OCI-LY3 (cell line): ENCODE results near the gene TNS2.
A peak's percentile ranks its signal among the peaks of the same experiment; 100 is the strongest.

ENCODE experiments used
- H2AFZ ChIP-seq: fragments of 200-600, 300-600 bp; shearing (Covaris generic); 2 replicates; pipeline ENCODE4 v1.6.0; 2014; ENCODE audit warnings: antibody characterized with exemption, low read depth, low read length
- H3K27ac ChIP-seq: fragments of 200-600, 300-600 bp; sonication (generic); 2 replicates; pipeline ENCODE4 v1.5.1; 2014; ENCODE audit warnings: mild to moderate bottlenecking, low read length, moderate library complexity, mixed read lengths
- H3K27me3 ChIP-seq: fragments of 200-600, 300-600 bp; sonication (generic); 2 replicates; pipeline ENCODE4 v1.6.1; 2014; ENCODE audit warnings: low read depth, low read length, mixed read lengths
- H3K36me3 ChIP-seq: fragments of 200-600, 300-600 bp; sonication (generic); replicated peaks from 2 replicates; pipeline ENCODE3; 2014; ENCODE audit warnings: low read depth, low read length, mixed read lengths
- H3K4me1 ChIP-seq: fragments of 300-600, 200-600 bp; sonication (generic); 2 replicates; pipeline ENCODE4 v1.6.1; 2014; ENCODE audit warnings: low read length, mixed read lengths
- H3K4me2 ChIP-seq: fragments of 200-600, 300-600 bp; sonication (generic); 2 replicates; pipeline ENCODE4 v1.6.1; 2014; ENCODE audit warnings: low read length, mixed read lengths
- H3K4me3 ChIP-seq: fragments of 300-600, 200-600 bp; sonication (generic); 2 replicates; pipeline ENCODE4 v1.5.1; 2014; ENCODE audit warnings: antibody characterized with exemption, mild to moderate bottlenecking, low read length, moderate library complexity
- H3K79me2 ChIP-seq: fragments of 300-600, 200-600 bp; shearing (Covaris generic); 2 replicates; pipeline ENCODE4 v1.6.1; 2014; ENCODE audit warnings: mild to moderate bottlenecking, low read length, mixed read lengths
- H3K9ac ChIP-seq: fragments of 300-600, 200-600 bp; shearing (Covaris generic); 2 replicates; pipeline ENCODE4 v1.6.0; 2014; ENCODE audit warnings: mild to moderate bottlenecking, low read length, moderate library complexity
- H3K9me3 ChIP-seq: fragments of 200-600, 300-600 bp; shearing (Covaris generic); 2 replicates; pipeline ENCODE4 v1.6.1; 2014; ENCODE audit warnings: low read length, mixed read lengths; ENCODE audit not compliant: insufficient read depth
- H4K20me1 ChIP-seq: fragments of 200-600, 300-600 bp; sonication (generic); 2 replicates; pipeline ENCODE4 v1.6.1; 2016; ENCODE audit warnings: low read length, mixed read lengths; ENCODE audit not compliant: insufficient read depth
- CTCF ChIP-seq: fragments of 200-600, 300-600 bp; sonication (generic); IDR thresholded peaks from 2 replicates; pipeline ENCODE4 v1.5.1; 2014; ENCODE audit warnings: antibody characterized with exemption, low read length, low read depth
- EZH2phosphoT487 ChIP-seq: fragments of 200-600 bp; shearing (Covaris generic); IDR thresholded peaks from 2 replicates; pipeline ENCODE4 v1.6.1; 2018; ENCODE audit warnings: antibody characterized with exemption, mixed run types, low read depth

The TNS2 gene

GRCh38 chr12:53005215-53005985 is 44.5 kb upstream of the TNS2 start:
- Histone ChIP-seq H3K4me2 (peak overlapping the region; percentile 95), H3K36me3 (peaks cover 27% of the 10 kb centered on the region), H3K9ac (peak overlapping the region; percentile 84), H4K20me1 (peaks cover 34% of the 10 kb centered on the region), H2AFZ (no peak overlapping the region), H3K9me3 (no peaks in the 10 kb centered on the region), H3K27me3 (no peaks in the 10 kb centered on the region), H3K4me3 (peak overlapping the region; percentile 97), H3K27ac (peak overlapping the region; percentile 37), H3K4me1 (peaks cover 34% of the 10 kb centered on the region), H3K79me2 (peaks cover 50% of the 10 kb centered on the region)
- TF ChIP-seq CTCF (no peak), EZH2phosphoT487 (no peak)

GRCh38 chr12:53005986-53006809 is 43.7 kb upstream of the TNS2 start, which contains the start of gene EIF4B:
TSS of gene EIF4B (plus strand) at chr12:53006456. CDS start at chr12:53006484, 28 bp downstream.
- Histone ChIP-seq H3K4me3 (peak within 1 kb of the TSS; percentile 97), H3K4me1 (peaks cover 34% of the 10 kb centered on the region), H3K79me2 (peaks cover 58% of the 10 kb centered on the region), H3K9ac (peak within 1 kb of the TSS; percentile 100), H3K9me3 (no peaks in the 10 kb centered on the region), H2AFZ (peak within 1 kb of the TSS; percentile 43; the same call in 1 of the 2 replicates), H4K20me1 (peaks cover 42% of the 10 kb centered on the region), H3K36me3 (peaks cover 32% of the 10 kb centered on the region), H3K27ac (peak within 1 kb of the TSS; percentile 88), H3K27me3 (no peaks in the 10 kb centered on the region), H3K4me2 (peak within 1 kb of the TSS; percentile 95)
- TF ChIP-seq EZH2phosphoT487 (no peak), CTCF (no peak)

- H4K20me1 ChIP-seq = peaks cover 49% of the 10 kb centered on the region
These were observed 43.0 kb upstream of the TNS2 start for GRCh38 chr12:53006810-53007309.

More at GRCh38 chr12:53006810-53007309, 43.0 kb upstream of the TNS2 start:
- H3K79me2 ChIP-seq = peaks cover 65% of the 10 kb centered on the region
- H3K36me3 ChIP-seq = peaks cover 38% of the 10 kb centered on the region
- peak overlapping the region; percentile 97 for H3K4me3 ChIP-seq
- H3K27ac ChIP-seq = peak overlapping the region; percentile 88
- H3K27me3 ChIP-seq = no peaks in the 10 kb centered on the region
- H3K4me2 ChIP-seq = peak overlapping the region; percentile 84
- TF ChIP-seq EZH2phosphoT487 = no peak
- no peak for TF ChIP-seq CTCF
- H3K9me3 ChIP-seq = no peaks in the 10 kb centered on the region
- peak overlapping the region; percentile 43; the same call in 1 of the 2 replicates for H2AFZ ChIP-seq
- peaks cover 37% of the 10 kb centered on the region for H3K4me1 ChIP-seq
- peak overlapping the region; percentile 100 for H3K9ac ChIP-seq
